MM.1S (cell line): Measurements from ENCODE around the gene DZIP1L.

Experiments
- DNase-seq: peaks from one replicate; pipeline ENCODE4 v3.0.0-alpha.2; 2015
- H2AFZ ChIP-seq: fragments of 300-600 bp; sonication (generic); 2 replicates; pipeline ENCODE4 v1.6.0; 2016; ENCODE audit warnings: antibody characterized with exemption, low read length
- H3F3A ChIP-seq: fragments of 300-600 bp; sonication (generic); 2 replicates; pipeline ENCODE4 v1.6.1; 2016; ENCODE audit warnings: mild to moderate bottlenecking, antibody characterized with exemption, low read length, moderate library complexity, mixed read lengths; ENCODE audit not compliant: insufficient read depth
- H3K27ac ChIP-seq: fragments of 300-600 bp; sonication (generic); 2 replicates; pipeline ENCODE4 v1.5.1; 2016; ENCODE audit warnings: mild to moderate bottlenecking, low read length
- H3K27me3 ChIP-seq: fragments of 300-600 bp; sonication (generic); replicated peaks from 2 replicates; pipeline ENCODE4 v1.6.0; 2016; ENCODE audit warnings: low read length; ENCODE audit not compliant: insufficient read depth
- H3K36me3 ChIP-seq: fragments of 300-600 bp; sonication (generic); replicated peaks from 2 replicates; pipeline ENCODE4 v1.6.1; 2016; ENCODE audit warnings: mild to moderate bottlenecking, low read length, mixed read lengths; ENCODE audit not compliant: insufficient read depth
- H3K4me1 ChIP-seq: fragments of 300-600 bp; sonication (generic); 2 replicates; pipeline ENCODE4 v1.6.1; 2016; ENCODE audit warnings: low read length, mixed read lengths
- H3K4me2 ChIP-seq: fragments of 300-600 bp; sonication (generic); 2 replicates; pipeline ENCODE4 v1.6.0; 2016; ENCODE audit warnings: low read depth, low read length
- H3K4me3 ChIP-seq: fragments of 300-600 bp; sonication (generic); 2 replicates; pipeline ENCODE4 v1.5.1; 2016; ENCODE audit warnings: low read length, mixed read lengths
- H3K79me2 ChIP-seq: fragments of 300-600 bp; sonication (generic); 2 replicates; pipeline ENCODE4 v1.6.1; 2016; ENCODE audit warnings: mixed run types, low read length, mixed read lengths
- H3K9ac ChIP-seq: fragments of 300-600 bp; sonication (generic); 2 replicates; pipeline ENCODE4 v1.6.1; 2016; ENCODE audit warnings: low read length, mixed read lengths
- H3K9me2 ChIP-seq: fragments of 300-600 bp; sonication (generic); replicated peaks from 2 replicates; pipeline ENCODE4 v1.6.1; 2016; ENCODE audit warnings: mild to moderate bottlenecking, low read length, mixed read lengths; ENCODE audit not compliant: insufficient read depth
- H3K9me3 ChIP-seq: fragments of 300-600 bp; sonication (generic); replicated peaks from 2 replicates; pipeline ENCODE4 v1.6.1; 2016; ENCODE audit warnings: mild to moderate bottlenecking, low read length, mixed read lengths; ENCODE audit not compliant: insufficient read depth
- H4K20me1 ChIP-seq: fragments of 300-600 bp; sonication (generic); 2 replicates; pipeline ENCODE4 v1.6.1; 2016; ENCODE audit warnings: mild to moderate bottlenecking, low read length, moderate library complexity, mixed read lengths; ENCODE audit not compliant: insufficient read depth
- CTCF ChIP-seq: fragments of 300-600 bp; sonication (generic); IDR thresholded peaks from 2 replicates; pipeline ENCODE4 v1.5.1; 2016; ENCODE audit warnings: antibody characterized with exemption, low read length, mixed read lengths
- EZH2 ChIP-seq: fragments of 300-600 bp; sonication (generic); optimal IDR thresholded peaks from 2 replicates; pipeline ENCODE3; 2017; ENCODE audit warnings: low read depth, mild to moderate bottlenecking, antibody characterized with exemption, low read length, mixed read lengths
- EZH2phosphoT487 ChIP-seq: fragments of 300-600 bp; sonication (generic); IDR thresholded peaks from 2 replicates; pipeline ENCODE4 v1.6.1; 2018; ENCODE audit warnings: antibody characterized with exemption, low read length

DZIP1L gene

GRCh38 chr3:138135146-138135832 lies 19.9 kb upstream of the DZIP1L start:
- no peak for DNase-seq
- Histone ChIP-seq H3K4me2 (no peak overlapping the region), H3K36me3 (no peaks in the 10 kb centered on the region), H4K20me1 (no peaks in the 10 kb centered on the region), H3K9me3 (no peaks in the 10 kb centered on the region), H3F3A (no peaks in the 10 kb centered on the region), H2AFZ (no peak overlapping the region), H3K79me2 (no peaks in the 10 kb centered on the region), H3K27ac (no peak overlapping the region), H3K27me3 (no peaks in the 10 kb centered on the region), H3K4me3 (no peak overlapping the region), H3K9me2 (no peaks in the 10 kb centered on the region), H3K9ac (no peak overlapping the region), H3K4me1 (no peaks in the 10 kb centered on the region)
- TF ChIP-seq EZH2 (no peak), EZH2phosphoT487 (no peak), CTCF (no peak)

GRCh38 chr3:138132239-138132638 lies 16.8 kb upstream of the DZIP1L start, which contains the start of gene A4GNT:
A4GNT (minus strand) TSS chr3:138132390; CDS start chr3:138131256, 1,134 bp downstream.
- Histone ChIP-seq H3K79me2 (no peaks in the 10 kb centered on the region), H3K9ac (no peak within 1 kb of the TSS), H3K36me3 (no peaks in the 10 kb centered on the region), H2AFZ (no peak within 1 kb of the TSS), H3K9me3 (no peaks in the 10 kb centered on the region), H3K4me1 (no peaks in the 10 kb centered on the region), H3K27me3 (no peaks in the 10 kb centered on the region), H4K20me1 (no peaks in the 10 kb centered on the region), H3F3A (no peaks in the 10 kb centered on the region), H3K4me3 (no peak within 1 kb of the TSS), H3K27ac (no peak within 1 kb of the TSS), H3K9me2 (no peaks in the 10 kb centered on the region), H3K4me2 (no peak within 1 kb of the TSS)
- no peak for DNase-seq
- TF ChIP-seq EZH2phosphoT487 (no peak), EZH2 (no peak), CTCF (no peak)

DNA sequence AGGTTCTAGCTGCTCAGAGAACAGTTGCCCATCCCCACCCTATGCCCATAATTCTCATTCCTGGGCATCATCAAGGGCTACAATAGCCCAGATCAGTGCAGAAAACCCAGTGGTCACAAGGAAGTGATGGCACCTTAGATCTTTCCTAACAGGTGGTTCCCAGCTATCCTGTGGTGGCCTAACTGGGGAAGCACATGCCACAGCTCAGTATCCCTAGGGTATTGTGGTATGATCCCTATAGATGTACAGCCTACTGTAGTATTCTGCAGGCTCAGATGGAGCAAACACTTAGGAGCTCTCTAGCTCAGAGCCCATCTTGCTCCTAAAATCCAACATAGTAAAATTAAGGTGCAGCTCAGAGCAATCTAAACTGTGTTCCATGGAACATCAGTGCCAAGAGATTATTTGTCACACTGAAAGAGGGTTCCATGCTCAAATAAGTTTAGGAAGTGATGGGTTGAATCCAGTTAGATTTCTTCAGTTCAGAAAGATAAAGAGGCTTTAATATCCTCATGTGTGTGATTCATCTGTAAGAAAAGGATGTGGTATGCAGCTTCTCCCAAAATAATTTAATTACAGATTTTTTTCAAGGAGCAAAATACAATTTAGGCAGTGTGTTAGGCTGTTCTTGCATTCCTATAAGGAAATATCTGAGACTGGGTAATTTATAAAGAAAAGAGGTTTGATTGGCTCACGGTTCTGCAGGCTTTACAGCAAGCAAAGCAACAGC lies 12.4 kb upstream of the DZIP1L start:
- no peak overlapping the region for H3K4me2 ChIP-seq
- no peak overlapping the region for H3K27ac ChIP-seq
- no peak for DNase-seq
- no peaks in the 10 kb centered on the region for H3K27me3 ChIP-seq
- no peaks in the 10 kb centered on the region for H3K9me3 ChIP-seq
- H3K9me2 ChIP-seq, result no peaks in the 10 kb centered on the region
- no peak overlapping the region for H3K9ac ChIP-seq
- no peaks in the 10 kb centered on the region for H3F3A ChIP-seq
- H3K4me1 ChIP-seq, result no peaks in the 10 kb centered on the region
- H3K4me3 ChIP-seq, result no peak overlapping the region
- no peak overlapping the region for H2AFZ ChIP-seq
- no peaks in the 10 kb centered on the region for H3K36me3 ChIP-seq
- TF ChIP-seq CTCF (no peak), EZH2 (no peak), EZH2phosphoT487 (no peak)
- H3K79me2 ChIP-seq, result no peaks in the 10 kb centered on the region
- no peaks in the 10 kb centered on the region for H4K20me1 ChIP-seq
